Measurements from ENCODE around the gene TH.
"Not testable (repeated sequence)": the region's sequence is repeated elsewhere in the genome, so short reads cannot be mapped to it uniquely, and the experiment has no call there.

Gene TH

GRCh38 chr11:2179516-2179915 lies 7.9 kb upstream of the TH start:
- H3K4me3 ChIP-seq (ENCODE audit: low read depth, low read length) = no peak overlapping the region

- no peak overlapping the region for H3K4me3 ChIP-seq (ENCODE audit: low read depth, low read length)
Observed at GRCh38 chr11:2178906-2179494, 7.4 kb upstream of the TH start.

- not testable (repeated sequence) for H3K4me3 ChIP-seq (ENCODE audit: low read depth, low read length)
Observed at GRCh38 chr11:2178055-2178773, 6.6 kb upstream of the TH start.

- no peak overlapping the region for H3K4me3 ChIP-seq (ENCODE audit: low read depth, low read length)
Observed at GRCh38 chr11:2177076-2177475, 5.5 kb upstream of the TH start.

GRCh38 chr11:2176389-2176900 lies 4.8 kb upstream of the TH start:
- H3K4me3 ChIP-seq (ENCODE audit: low read depth, low read length) = no peak overlapping the region

GRCh38 chr11:2175659-2176058 lies 4.0 kb upstream of the TH start:
- no peak overlapping the region for H3K4me3 ChIP-seq (ENCODE audit: low read depth, low read length)

- H3K4me3 ChIP-seq (ENCODE audit: low read depth, low read length) = no peak overlapping the region
Observed at GRCh38 chr11:2174361-2174760, 2.7 kb upstream of the TH start.

GRCh38 chr11:2173761-2174160 lies 2.1 kb upstream of the TH start:
- H3K4me3 ChIP-seq (ENCODE audit: low read depth, low read length) = no peak overlapping the region

GRCh38 chr11:2173150-2173693 lies 1.6 kb upstream of the TH start:
- H3K4me3 ChIP-seq (ENCODE audit: low read depth, low read length) = no peak overlapping the region

GRCh38 chr11:2172676-2173075 lies 1.1 kb upstream of the TH start:
- H3K4me3 ChIP-seq (ENCODE audit: low read depth, low read length) = no peak overlapping the region

GRCh38 chr11:2169626-2170570 lies 1.7 kb downstream of the TH start:
- no peak overlapping the region for H3K4me3 ChIP-seq (ENCODE audit: low read depth, low read length)

GRCh38 chr11:2169005-2169378 lies 2.6 kb downstream of the TH start:
- no peak overlapping the region for H3K4me3 ChIP-seq (ENCODE audit: low read depth, low read length)

GRCh38 chr11:2168286-2169004 lies 3.2 kb downstream of the TH start:
- no peak overlapping the region for H3K4me3 ChIP-seq (ENCODE audit: low read depth, low read length)

- H3K4me3 ChIP-seq (ENCODE audit: low read depth, low read length) = no peak overlapping the region
Observed at GRCh38 chr11:2167141-2168045, 4.2 kb downstream of the TH start.

GRCh38 chr11:2166091-2166851 lies 5.3 kb downstream of the TH start:
- H3K4me3 ChIP-seq (ENCODE audit: low read depth, low read length) = no peak overlapping the region

- no peak overlapping the region for H3K4me3 ChIP-seq (ENCODE audit: low read depth, low read length)
Observed at GRCh38 chr11:2165571-2165970, 6.0 kb downstream of the TH start.

- H3K4me3 ChIP-seq (ENCODE audit: low read depth, low read length) = no peak overlapping the region
Observed at GRCh38 chr11:2164861-2165555, 6.6 kb downstream of the TH start.

GRCh38 chr11:2164081-2164480 lies 7.5 kb downstream of the TH start:
- no peak overlapping the region for H3K4me3 ChIP-seq (ENCODE audit: low read depth, low read length)
